PFSK-1 (cell line): Measurements from ENCODE around the gene TMEM207.

Source experiments
- FOXP2 ChIP-seq: optimal IDR thresholded peaks from 2 replicates; pipeline ENCODE3; 2011; ENCODE audit warnings: borderline replicate concordance, control low read depth, inconsistent platforms; ENCODE audit not compliant: insufficient read depth; ENCODE audit errors: extremely low read length, extremely low read depth
- POLR2AphosphoS5 ChIP-seq: IDR thresholded peaks from 2 replicates; pipeline ENCODE4 v1.6.1; 2012; ENCODE audit warnings: low read depth, mild to moderate bottlenecking, control low read depth, low read length, moderate library complexity
- REST ChIP-seq, 2 experiments: IDR thresholded peaks; 2 replicates each; pipeline versions ENCODE4 v1.6.1 to v1.8.0; 2011 to 2012; ENCODE audit warnings: low read depth in 2 of 2, low read length in 2 of 2, control low read depth in 1 of 2, inconsistent platforms in 1 of 2, mild to moderate bottlenecking in 1 of 2, moderate library complexity in 1 of 2; ENCODE audit not compliant: insufficient read depth in 1 of 2
- SIN3A ChIP-seq: IDR thresholded peaks from 2 replicates; pipeline ENCODE4 v1.6.1; 2012; ENCODE audit warnings: mild to moderate bottlenecking, low read length, moderate library complexity, borderline replicate concordance; ENCODE audit not compliant: insufficient read depth
- TAF1 ChIP-seq: IDR thresholded peaks from 2 replicates; pipeline ENCODE4 v1.6.1; 2012; ENCODE audit warnings: low read length, control low read depth, borderline replicate concordance; ENCODE audit not compliant: insufficient read depth

Gene TMEM207

GRCh38 chr3:190481779-190482178 lies 32.1 kb upstream of the TMEM207 start:
- no peak for TF ChIP-seq REST (IDR thresholded peaks at IDR 0.05; ENCODE audit: insufficient read depth in 1 of 2, low read depth in 2 of 2, low read length in 2 of 2)
- TF ChIP-seq TAF1, result no peak
- TF ChIP-seq SIN3A, result no peak
- no peak for TF ChIP-seq FOXP2
- TF ChIP-seq POLR2AphosphoS5, result no peak

GRCh38 chr3:190467922-190468321 lies 18.2 kb upstream of the TMEM207 start:
- TF ChIP-seq FOXP2, result no peak
- no peak for TF ChIP-seq SIN3A
- TF ChIP-seq TAF1, result no peak
- no peak for TF ChIP-seq POLR2AphosphoS5
- no peak for TF ChIP-seq REST (IDR thresholded peaks at IDR 0.05; ENCODE audit: insufficient read depth in 1 of 2, low read depth in 2 of 2, low read length in 2 of 2)

- no peak for TF ChIP-seq FOXP2
- no peak for TF ChIP-seq SIN3A
- TF ChIP-seq REST (IDR thresholded peaks at IDR 0.05; ENCODE audit: insufficient read depth in 1 of 2, low read depth in 2 of 2, low read length in 2 of 2), result no peak
- TF ChIP-seq POLR2AphosphoS5, result no peak
- no peak for TF ChIP-seq TAF1
Measured at GRCh38 chr3:190458040-190458439, 8.3 kb upstream of the TMEM207 start.

- no peak for TF ChIP-seq TAF1
- TF ChIP-seq SIN3A, result no peak
- no peak for TF ChIP-seq REST (IDR thresholded peaks at IDR 0.05; ENCODE audit: insufficient read depth in 1 of 2, low read depth in 2 of 2, low read length in 2 of 2)
- no peak for TF ChIP-seq POLR2AphosphoS5
- no peak for TF ChIP-seq FOXP2
Measured at GRCh38 chr3:190456770-190457169, 7.1 kb upstream of the TMEM207 start.

GRCh38 chr3:190455828-190456227 lies 6.1 kb upstream of the TMEM207 start:
- TF ChIP-seq POLR2AphosphoS5 (no peak), REST (IDR thresholded peaks at IDR 0.05; ENCODE audit: insufficient read depth in 1 of 2, low read depth in 2 of 2, low read length in 2 of 2) (no peak), FOXP2 (no peak), SIN3A (no peak), TAF1 (no peak)
